BLaER1 (cell line): ENCODE measurements around the gene ADRA2A.

ENCODE experiments used
- H3K27ac ChIP-seq: shearing (Covaris generic); formaldehyde crosslinking; 2 replicates; pipeline ENCODE4 v1.8.1; 2022
- H3K27me3 ChIP-seq: shearing (Covaris generic); formaldehyde crosslinking; 2 replicates; pipeline ENCODE4 v1.8.1; 2022
- H3K36me3 ChIP-seq: shearing (Covaris generic); formaldehyde crosslinking; 2 replicates; pipeline ENCODE4 v1.8.1; 2022
- H3K4me1 ChIP-seq: shearing (Covaris generic); formaldehyde crosslinking; 2 replicates; pipeline ENCODE4 v1.8.1; 2022
- H3K4me2 ChIP-seq: shearing (Covaris generic); formaldehyde crosslinking; 2 replicates; pipeline ENCODE4 v1.8.1; 2022
- H3K4me3 ChIP-seq: shearing (Covaris generic); formaldehyde crosslinking; 2 replicates; pipeline ENCODE4 v1.8.1; 2022
- H3K9ac ChIP-seq: shearing (Covaris generic); formaldehyde crosslinking; 2 replicates; pipeline ENCODE4 v1.8.1; 2022
- H3K9me3 ChIP-seq: shearing (Covaris generic); formaldehyde crosslinking; 2 replicates; pipeline ENCODE4 v1.8.1; 2022
- H4K20me1 ChIP-seq: shearing (Covaris generic); formaldehyde crosslinking; 2 replicates; pipeline ENCODE4 v1.8.1; 2022
- Cebpa-rat ChIP-seq: shearing (Covaris generic); IDR thresholded peaks from 2 replicates; pipeline ENCODE4 v1.8.1; 2022

The ADRA2A gene

GRCh38 chr10:111108441-111108840 lies 31.6 kb downstream of the ADRA2A start:
- H3K4me3 ChIP-seq, result no peak overlapping the region
- no peak overlapping the region for H3K27ac ChIP-seq
- no peak overlapping the region for H3K9ac ChIP-seq
- no peaks in the 10 kb centered on the region for H3K9me3 ChIP-seq
- TF ChIP-seq Cebpa-rat, result no peak
- H3K27me3 ChIP-seq, result no peaks in the 10 kb centered on the region
- no peaks in the 10 kb centered on the region for H3K36me3 ChIP-seq
- H4K20me1 ChIP-seq, result no peaks in the 10 kb centered on the region
- no peaks in the 10 kb centered on the region for H3K4me1 ChIP-seq
- no peak overlapping the region for H3K4me2 ChIP-seq

GRCh38 chr10:111109501-111110242 lies 32.8 kb downstream of the ADRA2A start:
- no peaks in the 10 kb centered on the region for H3K9me3 ChIP-seq
- TF ChIP-seq Cebpa-rat, result no peak
- H3K9ac ChIP-seq, result no peak overlapping the region
- H4K20me1 ChIP-seq, result no peaks in the 10 kb centered on the region
- H3K4me2 ChIP-seq, result no peak overlapping the region
- H3K36me3 ChIP-seq, result no peaks in the 10 kb centered on the region
- no peak overlapping the region for H3K27ac ChIP-seq
- no peaks in the 10 kb centered on the region for H3K27me3 ChIP-seq
- H3K4me1 ChIP-seq, result no peaks in the 10 kb centered on the region
- no peak overlapping the region for H3K4me3 ChIP-seq

GRCh38 chr10:111110771-111111170 lies 33.9 kb downstream of the ADRA2A start:
- no peak for TF ChIP-seq Cebpa-rat
- H3K27me3 ChIP-seq, result no peaks in the 10 kb centered on the region
- no peak overlapping the region for H3K27ac ChIP-seq
- H3K9me3 ChIP-seq, result no peaks in the 10 kb centered on the region
- H4K20me1 ChIP-seq, result no peaks in the 10 kb centered on the region
- H3K9ac ChIP-seq, result no peak overlapping the region
- H3K4me3 ChIP-seq, result no peak overlapping the region
- no peaks in the 10 kb centered on the region for H3K36me3 ChIP-seq
- H3K4me1 ChIP-seq, result no peaks in the 10 kb centered on the region
- no peak overlapping the region for H3K4me2 ChIP-seq

GRCh38 chr10:111112333-111112732 lies 35.5 kb downstream of the ADRA2A start:
- Histone ChIP-seq H3K4me2 (no peak overlapping the region), H3K4me3 (no peak overlapping the region), H4K20me1 (no peaks in the 10 kb centered on the region), H3K27ac (no peak overlapping the region), H3K9me3 (no peaks in the 10 kb centered on the region), H3K27me3 (no peaks in the 10 kb centered on the region), H3K36me3 (no peaks in the 10 kb centered on the region), H3K4me1 (no peaks in the 10 kb centered on the region), H3K9ac (no peak overlapping the region)
- TF ChIP-seq Cebpa-rat, result no peak

- H3K4me1 ChIP-seq, result no peaks in the 10 kb centered on the region
- H3K9me3 ChIP-seq, result no peaks in the 10 kb centered on the region
- H3K36me3 ChIP-seq, result no peaks in the 10 kb centered on the region
- H3K9ac ChIP-seq, result no peak overlapping the region
- no peaks in the 10 kb centered on the region for H4K20me1 ChIP-seq
- TF ChIP-seq Cebpa-rat, result no peak
- no peak overlapping the region for H3K27ac ChIP-seq
- H3K27me3 ChIP-seq, result no peaks in the 10 kb centered on the region
- no peak overlapping the region for H3K4me2 ChIP-seq
- no peak overlapping the region for H3K4me3 ChIP-seq
These were observed 36.6 kb downstream of the ADRA2A start for GRCh38 chr10:111113238-111113960.

- no peaks in the 10 kb centered on the region for H3K36me3 ChIP-seq
- H4K20me1 ChIP-seq, result no peaks in the 10 kb centered on the region
- H3K9me3 ChIP-seq, result no peaks in the 10 kb centered on the region
- no peak overlapping the region for H3K27ac ChIP-seq
- no peak overlapping the region for H3K4me2 ChIP-seq
- no peak overlapping the region for H3K4me3 ChIP-seq
- H3K27me3 ChIP-seq, result no peaks in the 10 kb centered on the region
- no peaks in the 10 kb centered on the region for H3K4me1 ChIP-seq
- H3K9ac ChIP-seq, result no peak overlapping the region
- TF ChIP-seq Cebpa-rat, result no peak
These were observed 37.3 kb downstream of the ADRA2A start for GRCh38 chr10:111113961-111114757.

DNA sequence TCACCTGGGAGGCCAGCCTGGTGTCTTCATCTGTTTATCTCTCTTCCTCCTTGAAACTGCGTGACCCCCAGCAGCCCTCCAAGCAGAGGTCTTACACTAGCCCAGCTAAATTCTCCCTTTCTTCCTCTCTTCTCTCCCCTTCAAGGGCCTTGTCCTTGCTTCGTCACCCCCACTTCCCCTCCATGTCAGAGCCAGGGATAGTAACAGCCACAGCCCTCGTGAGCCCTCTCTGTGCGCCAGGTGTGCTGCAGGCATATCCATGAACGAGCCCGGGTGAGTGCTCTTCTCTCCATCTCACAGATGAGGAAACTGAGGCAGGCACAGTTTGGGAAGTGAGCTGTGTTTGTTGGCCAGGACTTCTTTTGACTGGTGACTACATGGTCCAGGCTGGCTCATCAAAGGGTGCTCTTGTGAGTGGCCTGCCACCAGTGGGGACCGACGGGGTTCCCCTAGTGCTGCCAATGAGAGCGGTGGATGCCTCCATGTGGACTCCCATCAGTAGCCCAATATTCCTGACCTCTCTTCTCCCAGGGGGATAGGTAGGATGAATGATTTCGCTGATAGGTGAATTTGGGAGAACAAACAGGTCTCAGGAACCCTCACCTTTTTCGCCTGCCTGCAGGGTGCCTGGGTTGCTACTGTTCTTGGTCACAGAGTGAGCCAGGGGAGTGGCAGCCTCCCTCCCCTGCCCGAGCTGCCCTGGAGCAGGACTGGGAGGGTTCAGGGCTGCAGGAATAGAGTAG lies 38.1 kb downstream of the ADRA2A start:
- Histone ChIP-seq H4K20me1 (no peaks in the 10 kb centered on the region), H3K9me3 (no peaks in the 10 kb centered on the region), H3K4me3 (no peak overlapping the region), H3K27ac (no peak overlapping the region), H3K27me3 (no peaks in the 10 kb centered on the region), H3K4me1 (no peaks in the 10 kb centered on the region), H3K9ac (no peak overlapping the region), H3K36me3 (no peaks in the 10 kb centered on the region), H3K4me2 (no peak overlapping the region)
- TF ChIP-seq Cebpa-rat, result no peak

- no peaks in the 10 kb centered on the region for H3K4me1 ChIP-seq
- H3K4me2 ChIP-seq, result no peak overlapping the region
- H3K4me3 ChIP-seq, result no peak overlapping the region
- H3K27me3 ChIP-seq, result no peaks in the 10 kb centered on the region
- H3K9me3 ChIP-seq, result no peaks in the 10 kb centered on the region
- no peak for TF ChIP-seq Cebpa-rat
- H3K36me3 ChIP-seq, result no peaks in the 10 kb centered on the region
- H3K9ac ChIP-seq, result no peak overlapping the region
- no peaks in the 10 kb centered on the region for H4K20me1 ChIP-seq
- no peak overlapping the region for H3K27ac ChIP-seq
These were observed 39.4 kb downstream of the ADRA2A start for GRCh38 chr10:111116211-111116610.

DNA sequence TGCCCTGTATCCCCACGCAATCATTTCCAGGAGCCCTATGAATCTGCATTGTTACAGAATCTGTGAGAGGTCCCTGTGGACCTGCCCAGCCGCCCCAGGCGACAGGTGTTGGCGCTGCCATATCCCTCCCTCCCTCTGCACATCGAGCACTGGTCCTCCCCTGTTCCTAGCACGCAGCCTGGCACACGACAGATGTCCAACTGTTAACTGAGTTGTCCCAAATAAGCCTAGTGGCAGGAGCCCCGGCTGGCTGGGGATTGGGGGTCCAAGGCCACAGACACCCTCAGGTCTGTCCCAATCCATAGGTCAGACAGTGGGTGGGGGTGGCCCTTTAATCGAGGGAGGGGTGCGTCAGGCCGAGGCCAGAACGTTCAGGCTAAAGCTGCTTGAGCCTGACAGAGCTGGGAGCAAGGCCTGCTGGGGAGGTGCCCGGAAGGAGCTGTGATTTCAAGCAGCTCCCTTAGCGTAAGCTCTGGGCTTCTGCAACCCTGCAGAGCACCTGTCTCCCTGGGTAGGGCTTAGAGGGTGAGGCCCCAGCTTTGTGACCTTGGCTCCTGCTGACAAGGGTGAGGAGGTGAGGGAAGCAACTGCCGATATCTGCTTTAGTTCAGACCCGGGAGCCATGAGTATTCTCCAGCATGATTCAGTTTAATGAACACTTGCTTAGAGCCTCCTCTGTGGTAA lies 40.1 kb downstream of the ADRA2A start:
- Histone ChIP-seq H3K36me3 (no peaks in the 10 kb centered on the region), H3K4me1 (no peaks in the 10 kb centered on the region), H3K9me3 (no peaks in the 10 kb centered on the region), H3K9ac (no peak overlapping the region), H3K4me3 (no peak overlapping the region), H3K27me3 (no peaks in the 10 kb centered on the region), H3K27ac (no peak overlapping the region), H3K4me2 (no peak overlapping the region), H4K20me1 (no peaks in the 10 kb centered on the region)
- no peak for TF ChIP-seq Cebpa-rat
